ENCODE data around the gene XAF1. TPM values are rescaled to one million over a fixed set of nuclear protein-coding genes. Genes with fewer than 3 reads are reported as not detected.

Gene XAF1
- total RNA-seq, 4 donors from 2014 or later, result 25.2 to 50.3 (median 45.6) TPM

GRCh38 chr17:6796017-6796886, 40.4 kb downstream of the XAF1 start:
- no peak for DNase-seq (ENCODE audit: low spot score in 2 of 2)
- TF ChIP-seq POLR2A (IDR thresholded peaks at IDR 0.05) (no peak), EP300 (IDR thresholded peaks at IDR 0.05) (no peak), CTCF (IDR thresholded peaks at IDR 0.05) (no peak)
- H3K9me3 ChIP-seq, result no peaks in the 10 kb centered on the region
- 61 to 68% methylated on average over 10 of the region's 10 CpGs for WGBS, 2 donors
- H3K4me3 ChIP-seq, result no peak overlapping the region
- H3K36me3 ChIP-seq, result no peaks in the 10 kb centered on the region
- no peak overlapping the region for H3K27ac ChIP-seq
- no peaks in the 10 kb centered on the region for H3K27me3 ChIP-seq
- H3K4me1 ChIP-seq, result no peaks in the 10 kb centered on the region

GRCh38 chr17:6796887-6797490, 41.1 kb downstream of the XAF1 start:
- 84 to 88% methylated on average over 2 of the region's 2 CpGs for WGBS, 2 donors
- H3K4me3 ChIP-seq, result no peak overlapping the region
- DNase-seq (ENCODE audit: low spot score in 2 of 2), result no peak

DNA sequence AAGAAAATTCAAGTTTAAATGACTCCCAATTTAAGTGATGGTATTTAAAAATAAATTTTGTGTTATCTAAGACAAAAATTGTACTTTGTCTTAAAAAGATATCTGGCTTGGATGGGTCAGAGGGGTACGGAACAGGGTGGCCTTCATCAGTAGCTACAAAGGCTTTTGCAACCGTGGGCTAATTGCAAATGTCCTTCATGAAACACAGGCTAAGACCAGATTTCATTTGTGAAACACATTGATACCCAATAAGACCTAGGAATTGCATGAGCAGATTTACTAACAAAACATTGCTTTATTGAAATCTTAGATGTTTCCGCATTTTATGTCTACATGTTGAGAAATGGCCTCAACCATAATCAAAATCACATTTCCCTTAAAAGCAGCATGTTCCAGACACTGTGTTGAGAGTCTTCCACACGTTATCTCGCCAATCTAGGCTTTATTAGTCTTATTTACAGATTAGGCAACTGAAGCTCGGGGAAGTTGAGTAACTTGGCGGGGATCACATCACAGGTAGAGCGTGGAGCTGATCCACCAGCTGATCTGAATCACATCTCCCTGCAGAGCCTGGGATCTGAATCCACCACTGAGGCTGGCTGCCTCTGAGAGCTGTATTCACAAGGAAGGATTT, 42.0 kb downstream of the XAF1 start:
- TF ChIP-seq CTCF (IDR thresholded peaks at IDR 0.05) (no peak), EP300 (IDR thresholded peaks at IDR 0.05) (no peak), POLR2A (IDR thresholded peaks at IDR 0.05) (no peak)
- 79 to 84% methylated on average over 8 of the region's 8 CpGs for WGBS, 2 donors

More at GRCh38 chr17:6796887-6797490, 41.1 kb downstream of the XAF1 start:
- no peak for TF ChIP-seq CTCF (IDR thresholded peaks at IDR 0.05)
- no peak overlapping the region for H3K27ac ChIP-seq
- H3K9me3 ChIP-seq, result no peaks in the 10 kb centered on the region
- H3K36me3 ChIP-seq, result no peaks in the 10 kb centered on the region
- no peaks in the 10 kb centered on the region for H3K27me3 ChIP-seq
- no peaks in the 10 kb centered on the region for H3K4me1 ChIP-seq

DNA sequence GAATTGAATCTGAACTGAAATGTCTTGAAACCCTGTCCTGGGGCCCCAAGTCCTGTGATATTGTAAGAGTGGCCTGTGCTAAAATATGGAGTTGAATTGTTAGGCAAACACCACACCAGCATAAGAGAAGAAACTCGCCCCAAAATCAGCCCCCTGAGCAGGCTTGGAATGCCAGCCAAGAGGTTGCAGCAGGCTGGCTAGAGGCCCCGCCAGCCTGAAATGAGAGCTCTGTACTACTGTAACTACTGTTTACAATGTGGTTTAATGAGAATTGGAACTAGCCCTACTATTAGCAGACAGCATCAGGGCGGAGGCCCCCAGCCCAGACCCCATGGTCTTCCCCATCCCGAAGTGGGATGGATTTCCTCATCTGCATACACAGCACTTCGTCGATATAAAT, 43.9 kb downstream of the XAF1 start:
- Histone ChIP-seq H3K27me3 (no peaks in the 10 kb centered on the region), H3K4me3 (no peak overlapping the region), H3K36me3 (no peaks in the 10 kb centered on the region), H3K4me1 (no peaks in the 10 kb centered on the region), H3K9me3 (no peaks in the 10 kb centered on the region), H3K27ac (no peak overlapping the region)
- TF ChIP-seq CTCF (IDR thresholded peaks at IDR 0.05) (no peak), POLR2A (IDR thresholded peaks at IDR 0.05) (no peak), EP300 (IDR thresholded peaks at IDR 0.05) (no peak)
- 71 to 77% methylated on average over 6 of the region's 6 CpGs for WGBS, 2 donors
- no peak for DNase-seq (ENCODE audit: low spot score in 2 of 2)

More for the DNA sequence above, 42.0 kb downstream of the XAF1 start:
- Histone ChIP-seq H3K27me3 (no peaks in the 10 kb centered on the region), H3K4me3 (no peak overlapping the region), H3K4me1 (no peaks in the 10 kb centered on the region), H3K36me3 (no peaks in the 10 kb centered on the region), H3K9me3 (no peaks in the 10 kb centered on the region), H3K27ac (no peak overlapping the region)
- DNase-seq (ENCODE audit: low spot score in 2 of 2), result no peak

Measured in tibial nerve (tissue), 4 donors.